B cell (primary cell): ENCODE results near the gene ZNF506. TPM values are rescaled to one million over a fixed set of nuclear protein-coding genes. Genes with fewer than 3 reads are reported as not detected.
"Not testable (repeated sequence)": the region's sequence is repeated elsewhere in the genome, so short reads cannot be mapped to it uniquely, and the experiment has no call there.

Experiments used
- ATAC-seq: fragments of 200-7000 bp; cut with Tn5 transposase; one replicate; pipeline ENCODE4 v1.10.0; 2021; ENCODE audit warnings: low read depth, mild to moderate bottlenecking, moderate number of reproducible peaks, moderate library complexity
- CTCF ChIA-PET: fragments of 350-600 bp; sonication (Branson Sonifier 250); formaldehyde crosslinking; loops from one replicate; lab custom pipeline; 2021; ENCODE audit warnings: antibody characterized with exemption, inconsistent platforms; lab: Charles Lee
- POLR2A ChIA-PET: fragments of 350-600 bp; sonication (Branson Sonifier 250); formaldehyde crosslinking; loops from one replicate; lab custom pipeline; 2021; ENCODE audit warnings: antibody characterized with exemption; lab: Charles Lee
- DNase-seq: peaks from one replicate; pipeline ENCODE4 v3.0.0; 2013
- H2AFZ ChIP-seq: 2 replicates; pipeline ENCODE4 v1.6.1; 2012; ENCODE audit warnings: mild to moderate bottlenecking, low read depth, low read length; ENCODE audit not compliant: insufficient read depth, poor library complexity, severe bottlenecking
- H3K27ac ChIP-seq, 2 donors: 1 replicate in 1 of 2; 2 replicates in 1 of 2; pipeline ENCODE4 v1.5.1; 2012 to 2013; ENCODE audit warnings: low read length in 2 of 2, mild to moderate bottlenecking in 2 of 2, moderate library complexity in 1 of 2
- H3K27me3 ChIP-seq, 4 experiments: fragments of 200-600 bp in 1 of 4; sonication (generic) in 1 of 4; replicated peaks in 1 of 4; 1 replicate in 2 of 4; 2 replicates in 2 of 4; pipeline versions ENCODE4 v1.6.1 to v1.7.0; 2013 to 2016; ENCODE audit warnings: low read length in 3 of 4, mild to moderate bottlenecking in 2 of 4, mixed read lengths in 1 of 4, moderate library complexity in 1 of 4; ENCODE audit not compliant: insufficient read depth in 4 of 4, control insufficient read depth in 3 of 4; ENCODE audit errors: control extremely low read depth in 1 of 4
- H3K36me3 ChIP-seq, 2 experiments: replicated peaks in 1 of 2; 1 replicate in 1 of 2; 2 replicates in 1 of 2; pipeline versions ENCODE4 v1.6.1 to v1.7.1; 2013; ENCODE audit warnings: low read length in 1 of 2; ENCODE audit not compliant: insufficient read depth in 2 of 2, control insufficient read depth in 1 of 2; ENCODE audit errors: control extremely low read depth in 1 of 2, extremely low read depth in 1 of 2
- H3K4me1 ChIP-seq, 2 donors: fragments of 200-600 bp in 1 of 2; sonication (generic) in 1 of 2; 1 replicate in 1 of 2; 2 replicates in 1 of 2; pipeline versions ENCODE4 v1.5.1 to v1.6.1; 2013 to 2017; ENCODE audit warnings: low read length in 2 of 2; ENCODE audit not compliant: control insufficient read depth in 2 of 2, insufficient read depth in 2 of 2
- H3K4me2 ChIP-seq: replicated peaks from 2 replicates; pipeline ENCODE3; 2012; ENCODE audit warnings: mild to moderate bottlenecking, low read depth, low read length; ENCODE audit not compliant: poor library complexity, severe bottlenecking
- H3K4me3 ChIP-seq, 5 experiments: fragments of 200-600 bp in 1 of 5; sonication (generic) in 1 of 5; 1 replicate in 3 of 5; 2 replicates in 2 of 5; pipeline versions ENCODE4 v1.5.1 to v1.7.0; 2011 to 2016; ENCODE audit warnings: low read length in 4 of 5, mild to moderate bottlenecking in 4 of 5, low read depth in 2 of 5, control low read depth in 1 of 5, moderate library complexity in 1 of 5; ENCODE audit not compliant: insufficient read depth in 1 of 5; ENCODE audit errors: control extremely low read depth in 1 of 5, extremely low read depth in 1 of 5
- H3K79me2 ChIP-seq: fragments of 200-600 bp; sonication (generic); one replicate; pipeline ENCODE4 v1.6.0; 2016; ENCODE audit warnings: low read length; ENCODE audit not compliant: control insufficient read depth, insufficient read depth
- H3K9ac ChIP-seq: fragments of 200-600 bp; sonication (generic); 2 replicates; pipeline ENCODE4 v1.6.1; 2017; ENCODE audit warnings: mild to moderate bottlenecking, low read length, moderate library complexity
- H3K9me3 ChIP-seq, 3 donors: one replicate each; pipeline versions ENCODE4 v1.6.1 to v1.7.1; 2013; ENCODE audit warnings: low read length in 2 of 3; ENCODE audit not compliant: control insufficient read depth in 2 of 3, insufficient read depth in 1 of 3; ENCODE audit errors: control extremely low read depth in 1 of 3
- H4K20me1 ChIP-seq: 2 replicates; pipeline ENCODE4 v1.6.0; 2012; ENCODE audit warnings: mild to moderate bottlenecking, low read length; ENCODE audit not compliant: insufficient read depth, control insufficient read depth, poor library complexity, severe bottlenecking
- H3K27ac Mint-ChIP-seq: one replicate; pipeline ENCODE4 v1.8.0; 2021; ENCODE audit warnings: mixed read lengths
- H3K27me3 Mint-ChIP-seq: one replicate; pipeline ENCODE4 v1.8.0; 2021; ENCODE audit warnings: mixed read lengths
- H3K4me1 Mint-ChIP-seq: one replicate; pipeline ENCODE4 v1.8.0; 2021; ENCODE audit warnings: mixed read lengths
- H3K4me3 Mint-ChIP-seq: one replicate; pipeline ENCODE4 v1.8.0; 2021; ENCODE audit warnings: mixed read lengths
- H3K9me3 Mint-ChIP-seq: one replicate; pipeline ENCODE4 v1.8.0; 2022; ENCODE audit warnings: mixed read lengths; ENCODE audit not compliant: insufficient read depth
- CTCF ChIP-seq: fragments of 200-600 bp; IDR thresholded peaks from one replicate; pipeline ENCODE4 v1.8.0; 2022; ENCODE audit warnings: antibody characterized with exemption, mild to moderate bottlenecking
- EZH2 ChIP-seq: IDR thresholded peaks from 2 replicates; pipeline ENCODE4 v1.6.1; 2012; ENCODE audit warnings: borderline replicate concordance, low read depth, mild to moderate bottlenecking, moderate library complexity, low read length; ENCODE audit not compliant: insufficient read depth, poor library complexity, severe bottlenecking
- WGBS: methylation state at CpG from one replicate; pipeline ENCODE4 v1.1.5; 2013; ENCODE audit warnings: missing lambda C conversion rate; ENCODE audit not compliant: insufficient coverage; 5-methylcytosine and 5-hydroxymethylcytosine counted together
- intact Hi-C: fragments of 100-400 bp; cut with micrococcal nuclease; formaldehyde crosslinking; loops from one replicate; pipeline ENCODE4 v1.10.0; 2022
- polyA plus RNA-seq: library from polyadenylated mRNA; depleted of rRNA; stranded (reverse); fragments of >200 nt; gene quantifications from 2 replicates; pipeline ENCODE4 v1.2.3, GENCODE V29; 2012
- total RNA-seq, 2 donors: library from RNA; stranded (reverse); fragments of 120-200 nt in 1 of 2; gene quantifications; 1 replicate in 1 of 2; 2 replicates in 1 of 2; pipeline versions ENCODE4 v1.2.3 to v1.2.4, GENCODE V29; 2013 to 2022

The ZNF506 gene
- total and polyA plus RNA-seq, 2 donors (not counting 1 experiment from before 2014, with no cell fraction given), result 25.6 to 67.6 TPM

DNA sequence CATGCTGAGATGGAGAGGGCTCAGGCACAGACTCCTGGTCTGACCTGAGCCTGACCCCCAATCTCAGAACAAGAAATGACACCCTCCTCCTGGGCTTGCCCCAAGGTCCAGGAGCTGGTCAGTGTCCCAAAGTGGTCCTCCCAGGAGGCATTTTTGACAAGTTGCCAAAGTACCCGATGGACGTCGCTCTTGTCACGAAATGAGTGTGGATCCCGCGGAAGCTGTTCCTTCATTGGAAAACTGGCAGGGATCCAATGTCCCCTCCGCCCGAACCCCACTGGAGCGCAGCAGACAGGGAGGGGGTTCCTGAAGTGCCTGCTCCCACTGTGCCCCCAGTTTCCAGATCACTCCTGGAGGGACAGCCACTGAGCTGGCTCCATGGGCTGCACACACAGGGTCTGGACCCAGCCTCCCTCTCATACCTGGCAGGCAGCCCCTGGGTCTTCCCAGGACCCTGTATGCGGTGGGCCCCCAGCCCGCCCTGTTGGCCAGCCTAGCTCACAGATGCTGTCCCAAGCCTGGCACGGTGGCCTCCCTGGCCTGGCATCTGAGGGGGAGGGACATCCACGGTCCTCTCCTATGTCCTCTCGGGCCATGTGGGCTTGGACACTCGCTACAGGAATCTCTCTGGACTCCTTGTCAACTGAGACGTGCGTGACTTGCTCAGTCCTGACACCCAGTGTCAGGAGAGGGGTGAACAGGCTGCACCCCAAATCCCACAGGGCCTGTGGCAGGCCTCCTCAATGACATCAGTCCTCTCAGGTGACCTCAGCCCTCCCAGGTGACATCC is 75.9 kb downstream of the ZNF506 start:
- Mint-ChIP-seq H3K4me3 (no peak overlapping the region), H3K27me3 (no peaks in the 10 kb centered on the region), H3K4me1 (no peaks in the 10 kb centered on the region), H3K9me3 (no peaks in the 10 kb centered on the region), H3K27ac (no peak overlapping the region)
- CTCF ChIA-PET, result interaction anchor here (0.9 kb wide), 1 partner anchor 215 kb away, joined by 3 read pairs; no protein-coding TSS in a partner anchor
- intact Hi-C loops, result no loop called here
- Histone ChIP-seq H3K27me3 (no peaks in the 10 kb centered on the region), H2AFZ (no peak overlapping the region), H4K20me1 (no peaks in the 10 kb centered on the region), H3K36me3 (no peaks in the 10 kb centered on the region), H3K79me2 (no peaks in the 10 kb centered on the region), H3K9ac (no peak overlapping the region), H3K4me3 (no peak overlapping the region), H3K4me1 (peaks cover 0 to 3% of the 10 kb centered on the region in 2 donors), H3K4me2 (no peak overlapping the region), H3K27ac (no peak overlapping the region), H3K9me3 (peaks cover 0 to 14% (median 0%) of the 10 kb centered on the region in 3 donors)
- POLR2A ChIA-PET, result no interaction called here
- peak; percentile 45 for ATAC-seq
- WGBS, result 90% methylated on average over 17 of the region's 17 CpGs
- peak; percentile 43 for DNase-seq
- no peak for TF ChIP-seq EZH2
- no peak for TF ChIP-seq CTCF

- Histone ChIP-seq H3K27me3 (no peaks in the 10 kb centered on the region), H3K4me1 (peaks cover 0 to 3% of the 10 kb centered on the region in 2 donors), H3K4me3 (no peak overlapping the region), H3K27ac (no peak overlapping the region), H3K9me3 (peaks cover 0 to 14% (median 0%) of the 10 kb centered on the region in 3 donors), H4K20me1 (no peaks in the 10 kb centered on the region), H3K79me2 (no peaks in the 10 kb centered on the region), H3K4me2 (no peak overlapping the region), H3K36me3 (no peaks in the 10 kb centered on the region), H3K9ac (no peak overlapping the region), H2AFZ (no peak overlapping the region)
- no peak for ATAC-seq
- Mint-ChIP-seq H3K27ac (no peak overlapping the region), H3K9me3 (no peaks in the 10 kb centered on the region), H3K4me3 (no peak overlapping the region), H3K27me3 (no peaks in the 10 kb centered on the region), H3K4me1 (no peaks in the 10 kb centered on the region)
- TF ChIP-seq CTCF (no peak), EZH2 (no peak)
- DNase-seq, result no peak
- POLR2A ChIA-PET, result no interaction called here
- CTCF ChIA-PET, result no interaction called here
- 89% methylated on average over 17 of the region's 17 CpGs for WGBS
- intact Hi-C loops, result no loop called here
These were observed 76.9 kb downstream of the ZNF506 start for GRCh38 chr19:19744641-19745040.

- H3K79me2 ChIP-seq, H3K9me3 Mint-ChIP-seq, H3K4me3 ChIP-seq, POLR2A ChIA-PET, intact Hi-C loops, H3K36me3 ChIP-seq, DNase-seq, H3K27ac ChIP-seq, H2AFZ ChIP-seq, ATAC-seq, H3K4me3 Mint-ChIP-seq, H3K9ac ChIP-seq, H3K27me3 ChIP-seq, H3K4me2 ChIP-seq, CTCF ChIA-PET, H4K20me1 ChIP-seq, H3K4me1 ChIP-seq, H3K27me3 Mint-ChIP-seq, H3K4me1 Mint-ChIP-seq, H3K27ac Mint-ChIP-seq: not testable (repeated sequence)
- H3K9me3 ChIP-seq, result peaks cover 0 to 14% (median 0%) of the 10 kb centered on the region in 3 donors
- 100% methylated on average over 1 of the region's 6 CpGs for WGBS
These were observed 77.6 kb downstream of the ZNF506 start for GRCh38 chr19:19743921-19744320.
